Loucy (cell line): ENCODE measurements around the gene SHISAL2A.

Experiments used
- EZH2phosphoT487 ChIP-seq: fragments of 200-600 bp; IDR thresholded peaks from 2 replicates; pipeline ENCODE4 v1.6.1; 2018; ENCODE audit warnings: antibody characterized with exemption, mild to moderate bottlenecking, moderate library complexity, borderline replicate concordance
- TF ChIP-seq, protein P1 (sequence below): fragments of 200-600 bp; sonication (generic); conservative IDR thresholded peaks from 2 replicates; pipeline ENCODE4 v1.5.1; 2014; ENCODE audit warnings: mild to moderate bottlenecking, antibody characterized with exemption, low read length

DNA sequence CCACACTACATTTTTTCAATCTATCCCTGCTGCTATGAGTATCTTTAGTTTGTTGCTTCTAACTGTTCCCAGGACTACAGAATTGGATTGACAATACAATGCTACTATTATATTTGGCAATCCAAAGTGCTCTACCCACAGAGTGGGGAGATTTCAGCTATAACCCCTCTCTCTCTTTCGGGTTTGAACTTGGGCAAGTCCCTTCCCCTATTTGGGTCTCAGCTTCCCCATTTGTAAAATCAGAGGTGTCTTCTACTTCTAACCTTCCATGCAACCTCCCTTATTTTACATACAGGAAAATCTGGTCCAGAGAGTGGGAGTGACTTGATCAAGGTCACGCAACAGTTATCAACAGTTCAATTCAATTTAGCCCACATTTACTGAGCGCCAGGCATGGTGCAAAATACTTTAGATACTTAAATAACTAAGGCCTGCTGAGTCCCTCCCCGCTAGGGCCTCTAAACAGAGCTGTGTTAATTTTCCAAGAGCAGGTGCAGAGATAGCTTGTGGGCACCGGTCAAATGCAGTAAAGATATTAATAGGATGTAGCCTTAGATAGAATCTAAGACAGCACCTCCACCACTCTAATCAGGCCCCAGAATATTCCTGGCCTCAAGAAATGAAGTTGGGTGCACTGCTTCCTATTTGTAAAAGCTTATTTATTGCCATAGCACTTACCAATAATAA lies 40.2 kb upstream of the SHISAL2A start:
- TF ChIP-seq, protein P1, sequence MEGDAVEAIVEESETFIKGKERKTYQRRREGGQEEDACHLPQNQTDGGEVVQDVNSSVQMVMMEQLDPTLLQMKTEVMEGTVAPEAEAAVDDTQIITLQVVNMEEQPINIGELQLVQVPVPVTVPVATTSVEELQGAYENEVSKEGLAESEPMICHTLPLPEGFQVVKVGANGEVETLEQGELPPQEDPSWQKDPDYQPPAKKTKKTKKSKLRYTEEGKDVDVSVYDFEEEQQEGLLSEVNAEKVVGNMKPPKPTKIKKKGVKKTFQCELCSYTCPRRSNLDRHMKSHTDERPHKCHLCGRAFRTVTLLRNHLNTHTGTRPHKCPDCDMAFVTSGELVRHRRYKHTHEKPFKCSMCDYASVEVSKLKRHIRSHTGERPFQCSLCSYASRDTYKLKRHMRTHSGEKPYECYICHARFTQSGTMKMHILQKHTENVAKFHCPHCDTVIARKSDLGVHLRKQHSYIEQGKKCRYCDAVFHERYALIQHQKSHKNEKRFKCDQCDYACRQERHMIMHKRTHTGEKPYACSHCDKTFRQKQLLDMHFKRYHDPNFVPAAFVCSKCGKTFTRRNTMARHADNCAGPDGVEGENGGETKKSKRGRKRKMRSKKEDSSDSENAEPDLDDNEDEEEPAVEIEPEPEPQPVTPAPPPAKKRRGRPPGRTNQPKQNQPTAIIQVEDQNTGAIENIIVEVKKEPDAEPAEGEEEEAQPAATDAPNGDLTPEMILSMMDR, result no peak
- no peak for TF ChIP-seq EZH2phosphoT487
